Chondrocyte (in vitro differentiated cells): ENCODE data around the gene PHF23. TPM values are rescaled to one million over a fixed set of nuclear protein-coding genes. Genes with fewer than 3 reads are reported as not detected.

ENCODE experiments used
- DNase-seq: peaks from one replicate; pipeline ENCODE4 v3.0.0; 2021; ENCODE audit warnings: mixed read lengths, low spot score
- H3K27ac Mint-ChIP-seq: one replicate; pipeline ENCODE4 v1.8.0; 2021; ENCODE audit warnings: mild to moderate bottlenecking, moderate library complexity, mixed read lengths; ENCODE audit not compliant: unreplicated experiment
- H3K27me3 Mint-ChIP-seq: 2 replicates; pipeline ENCODE4 v1.8.0; 2021; ENCODE audit warnings: low read depth, mixed read lengths
- H3K36me3 Mint-ChIP-seq: 2 replicates; pipeline ENCODE4 v1.8.0; 2021; ENCODE audit warnings: low read depth, mixed read lengths
- H3K4me1 Mint-ChIP-seq: 2 replicates; pipeline ENCODE4 v1.8.0; 2021; ENCODE audit warnings: low read depth, mild to moderate bottlenecking, mixed read lengths
- H3K4me3 Mint-ChIP-seq: one replicate; pipeline ENCODE4 v1.8.0; 2021; ENCODE audit warnings: mild to moderate bottlenecking, moderate library complexity, mixed read lengths; ENCODE audit not compliant: unreplicated experiment
- H3K9me3 Mint-ChIP-seq: 2 replicates; pipeline ENCODE4 v1.8.0; 2021; ENCODE audit warnings: low read depth, mixed read lengths
- total RNA-seq: library from RNA; stranded (reverse); gene quantifications from 3 replicates; pipeline ENCODE4 v1.2.1, GENCODE V29; 2021
- TF ChIP-seq, protein P1 (sequence below): fragments of 200-600 bp; sonication (generic); IDR thresholded peaks from 2 replicates; pipeline ENCODE4 v1.5.0; 2021; ENCODE audit warnings: antibody characterized with exemption, mild to moderate bottlenecking, moderate library complexity

The PHF23 gene
- total RNA-seq, 1 donor from 2014 or later = 49.5 TPM

DNA sequence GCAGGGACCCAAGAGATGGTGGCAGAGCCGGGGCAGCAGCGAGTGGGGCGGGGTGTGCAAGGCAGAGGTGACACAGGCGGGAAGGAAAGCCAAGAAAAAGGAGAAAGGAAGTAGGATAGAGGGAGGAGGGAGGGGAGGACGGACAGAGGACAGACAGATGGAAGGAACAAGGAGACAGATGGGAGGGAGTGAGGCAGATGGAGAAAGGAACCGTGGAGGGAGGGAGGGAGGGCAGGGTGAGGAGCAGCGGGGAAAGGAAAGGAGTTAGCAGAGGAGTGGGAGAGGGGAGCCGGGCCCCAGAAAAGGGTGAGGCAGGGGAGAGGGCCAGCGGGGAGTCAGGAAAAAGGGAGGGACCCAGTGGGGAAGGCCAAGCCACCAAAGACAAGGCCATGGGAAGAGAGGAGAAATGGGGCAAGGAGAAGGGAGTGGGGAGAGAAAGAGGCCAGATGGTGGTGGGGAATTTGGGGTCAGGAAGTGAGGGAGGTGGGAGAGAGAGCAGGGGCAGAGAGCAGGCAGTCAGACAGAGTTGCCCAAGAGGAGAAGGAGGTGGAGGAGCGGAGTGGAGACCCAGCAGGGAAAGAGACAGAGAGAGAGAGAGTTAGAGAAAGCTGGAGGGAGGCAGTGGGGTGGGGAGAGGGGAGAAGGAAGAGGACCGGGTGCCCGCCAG, 46.9 kb downstream of the PHF23 start:
- no peaks in the 10 kb centered on the region for H3K4me1 Mint-ChIP-seq
- DNase-seq = peak; percentile 76
- TF ChIP-seq, protein P1, sequence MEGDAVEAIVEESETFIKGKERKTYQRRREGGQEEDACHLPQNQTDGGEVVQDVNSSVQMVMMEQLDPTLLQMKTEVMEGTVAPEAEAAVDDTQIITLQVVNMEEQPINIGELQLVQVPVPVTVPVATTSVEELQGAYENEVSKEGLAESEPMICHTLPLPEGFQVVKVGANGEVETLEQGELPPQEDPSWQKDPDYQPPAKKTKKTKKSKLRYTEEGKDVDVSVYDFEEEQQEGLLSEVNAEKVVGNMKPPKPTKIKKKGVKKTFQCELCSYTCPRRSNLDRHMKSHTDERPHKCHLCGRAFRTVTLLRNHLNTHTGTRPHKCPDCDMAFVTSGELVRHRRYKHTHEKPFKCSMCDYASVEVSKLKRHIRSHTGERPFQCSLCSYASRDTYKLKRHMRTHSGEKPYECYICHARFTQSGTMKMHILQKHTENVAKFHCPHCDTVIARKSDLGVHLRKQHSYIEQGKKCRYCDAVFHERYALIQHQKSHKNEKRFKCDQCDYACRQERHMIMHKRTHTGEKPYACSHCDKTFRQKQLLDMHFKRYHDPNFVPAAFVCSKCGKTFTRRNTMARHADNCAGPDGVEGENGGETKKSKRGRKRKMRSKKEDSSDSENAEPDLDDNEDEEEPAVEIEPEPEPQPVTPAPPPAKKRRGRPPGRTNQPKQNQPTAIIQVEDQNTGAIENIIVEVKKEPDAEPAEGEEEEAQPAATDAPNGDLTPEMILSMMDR = no peak
- no peaks in the 10 kb centered on the region for H3K27me3 Mint-ChIP-seq
- H3K27ac Mint-ChIP-seq = no peak overlapping the region
- H3K36me3 Mint-ChIP-seq = peaks cover 32% of the 10 kb centered on the region
- H3K4me3 Mint-ChIP-seq = no peak overlapping the region
- H3K9me3 Mint-ChIP-seq = no peaks in the 10 kb centered on the region

- H3K4me1 Mint-ChIP-seq = no peaks in the 10 kb centered on the region
- TF ChIP-seq, protein P1 = no peak
- DNase-seq = peak; percentile 53
- H3K27me3 Mint-ChIP-seq = no peaks in the 10 kb centered on the region
- H3K9me3 Mint-ChIP-seq = no peaks in the 10 kb centered on the region
- peaks cover 29% of the 10 kb centered on the region for H3K36me3 Mint-ChIP-seq
- no peak overlapping the region for H3K4me3 Mint-ChIP-seq
- no peak overlapping the region for H3K27ac Mint-ChIP-seq
Measured at GRCh38 chr17:7191571-7192270, 47.5 kb downstream of the PHF23 start.

- peak; percentile 65 for DNase-seq
Measured at GRCh38 chr17:7191069-7191468, 48.2 kb downstream of the PHF23 start.

GRCh38 chr17:7190276-7190917, 48.9 kb downstream of the PHF23 start:
- TF ChIP-seq, protein P1 = no peak
- no peak overlapping the region for H3K4me3 Mint-ChIP-seq
- H3K27me3 Mint-ChIP-seq = no peaks in the 10 kb centered on the region
- no peak overlapping the region for H3K27ac Mint-ChIP-seq
- H3K9me3 Mint-ChIP-seq = no peaks in the 10 kb centered on the region
- H3K4me1 Mint-ChIP-seq = no peaks in the 10 kb centered on the region
- DNase-seq = peak; percentile 74
- peaks cover 25% of the 10 kb centered on the region for H3K36me3 Mint-ChIP-seq

More at GRCh38 chr17:7191069-7191468, 48.2 kb downstream of the PHF23 start:
- peaks cover 26% of the 10 kb centered on the region for H3K36me3 Mint-ChIP-seq
- no peaks in the 10 kb centered on the region for H3K9me3 Mint-ChIP-seq
- H3K27me3 Mint-ChIP-seq = no peaks in the 10 kb centered on the region
- H3K4me1 Mint-ChIP-seq = no peaks in the 10 kb centered on the region
- TF ChIP-seq, protein P1 = no peak
- no peak overlapping the region for H3K27ac Mint-ChIP-seq
- H3K4me3 Mint-ChIP-seq = no peak overlapping the region

- H3K4me1 Mint-ChIP-seq = no peaks in the 10 kb centered on the region
- H3K9me3 Mint-ChIP-seq = no peaks in the 10 kb centered on the region
- no peak overlapping the region for H3K27ac Mint-ChIP-seq
Measured at GRCh38 chr17:7186241-7186640, 53.0 kb downstream of the PHF23 start.

More at GRCh38 chr17:7186241-7186640, 53.0 kb downstream of the PHF23 start:
- H3K36me3 Mint-ChIP-seq = peaks cover 10% of the 10 kb centered on the region
- TF ChIP-seq, protein P1 = peak; percentile 30
- H3K4me3 Mint-ChIP-seq = no peak overlapping the region
- DNase-seq = peak; percentile 20
- no peaks in the 10 kb centered on the region for H3K27me3 Mint-ChIP-seq
